Kidney (tissue), 14 donors: ENCODE results near the gene CSDE1. TPM values are rescaled to one million over a fixed set of nuclear protein-coding genes. Genes with fewer than 3 reads are reported as not detected.
"Not testable (repeated sequence)": the region's sequence is repeated elsewhere in the genome, so short reads cannot be mapped to it uniquely, and the experiment has no call there.

ENCODE experiments used
- DNase-seq, 5 donors: peaks; one replicate each; pipeline ENCODE4 v3.0.0-alpha.2; 2013 to 2020
- FAIRE-seq: peaks from 2 replicates; lab custom pipeline; 2012; peaks lifted over from hg19 to GRCh38; lab: Jason Lieb, UNC
- H3K27ac ChIP-seq, 2 donors: one replicate each; pipeline ENCODE4 v1.7.0; 2013; ENCODE audit warnings: low read depth in 2 of 2, low read length in 2 of 2, inconsistent platforms in 1 of 2
- H3K27me3 ChIP-seq: one replicate; pipeline ENCODE4 v1.7.1; 2013; ENCODE audit warnings: low read length, inconsistent platforms; ENCODE audit not compliant: control insufficient read depth, insufficient read depth
- H3K36me3 ChIP-seq, 3 donors: one replicate each; pipeline versions ENCODE4 v1.7.0 to v1.7.1; 2013; ENCODE audit warnings: low read length in 3 of 3, control low read depth in 1 of 3, inconsistent platforms in 1 of 3; ENCODE audit not compliant: insufficient read depth in 3 of 3, control insufficient read depth in 2 of 3
- H3K4me1 ChIP-seq, 3 donors: one replicate each; pipeline versions ENCODE4 v1.7.0 to v1.7.1; 2013; ENCODE audit warnings: low read length in 3 of 3, inconsistent platforms in 1 of 3, low read depth in 1 of 3; ENCODE audit not compliant: control insufficient read depth in 2 of 3, insufficient read depth in 2 of 3
- H3K4me3 ChIP-seq, 3 donors: one replicate each; pipeline versions ENCODE4 v1.7.0 to v1.8.1; 2013; ENCODE audit warnings: low read length in 3 of 3, control low read depth in 1 of 3, inconsistent platforms in 1 of 3
- H3K9ac ChIP-seq, 3 donors: one replicate each; pipeline versions ENCODE4 v1.7.0 to v1.7.1; 2013; ENCODE audit warnings: low read length in 3 of 3, control low read depth in 1 of 3, inconsistent platforms in 1 of 3
- H3K9me3 ChIP-seq, 3 donors: one replicate each; pipeline versions ENCODE4 v1.7.0 to v1.7.1; 2013; ENCODE audit warnings: low read length in 3 of 3, control low read depth in 1 of 3, inconsistent platforms in 1 of 3; ENCODE audit not compliant: control insufficient read depth in 2 of 3, insufficient read depth in 1 of 3
- CTCF ChIP-seq: IDR thresholded peaks from 3 replicates; pipeline ENCODE4 v1.5.1; 2012; ENCODE audit warnings: mild to moderate bottlenecking, moderate library complexity, borderline replicate concordance; ENCODE audit not compliant: insufficient read depth; ENCODE audit errors: extremely low read depth
- intact Hi-C: fragments of 100-400 bp; cut with DNase I; formaldehyde crosslinking; loops from one replicate; pipeline ENCODE4 v1.11.1; 2022
- polyA plus RNA-seq: library from polyadenylated mRNA; stranded (reverse); fragments of 350-450 nt; fragmentation: Illumina TruSeq; extraction: RNeasy Lipid Tissue Mini Kit (QIAGEN cat#74804); gene quantifications from one replicate; pipeline ENCODE4 v1.2.3, GENCODE V29; 2014; ENCODE audit warnings: low read depth, low replicate concordance; ENCODE audit not compliant: insufficient read depth
- total RNA-seq: library from RNA; stranded (reverse); fragmentation: NEBNext Ultra II Directional; extraction: Animal tissue kit (Norgen Biotek cat#: 25700); gene quantifications from one replicate; pipeline ENCODE4 v1.2.1, GENCODE V29; 2021
- donor health status: control.
- donor health status: control.
- donor health status: control.
- donor health status: control.
- donor health status: control.
- donor health status: DM: yes; HTN: yes; CAD: no.
- donor health status: Normal renal cell carcinoma (clear cell type).

Gene CSDE1
- total and polyA plus RNA-seq, 2 donors from 2014 or later = 165 to 486 TPM

GRCh38 chr1:114794038-114794437, 36.3 kb upstream of the CSDE1 start:
- H3K9ac ChIP-seq = no peak overlapping the region
- H3K4me1 ChIP-seq = no peaks in the 10 kb centered on the region
- TF ChIP-seq CTCF = no peak
- H3K36me3 ChIP-seq = no peaks in the 10 kb centered on the region
- no peaks in the 10 kb centered on the region for H3K9me3 ChIP-seq
- H3K27ac ChIP-seq = no peak overlapping the region
- FAIRE-seq (no peak), DNase-seq (no peak)
- intact Hi-C loops = no loop called here
- no peak overlapping the region for H3K4me3 ChIP-seq
- no peaks in the 10 kb centered on the region for H3K27me3 ChIP-seq

GRCh38 chr1:114790581-114790980, 32.8 kb upstream of the CSDE1 start:
- H3K9me3 ChIP-seq = not testable (repeated sequence)

GRCh38 chr1:114786440-114786839, 28.7 kb upstream of the CSDE1 start:
- H3K4me3 ChIP-seq, H3K36me3 ChIP-seq, FAIRE-seq, intact Hi-C loops, H3K9ac ChIP-seq, H3K9me3 ChIP-seq, H3K27me3 ChIP-seq, H3K27ac ChIP-seq, DNase-seq, H3K4me1 ChIP-seq: not testable (repeated sequence)

More at GRCh38 chr1:114790581-114790980, 32.8 kb upstream of the CSDE1 start:
- H3K27me3 ChIP-seq, DNase-seq, H3K4me1 ChIP-seq, H3K27ac ChIP-seq, H3K9ac ChIP-seq, H3K4me3 ChIP-seq, FAIRE-seq, intact Hi-C loops, H3K36me3 ChIP-seq: not testable (repeated sequence)

GRCh38 chr1:114782476-114782875, 24.7 kb upstream of the CSDE1 start:
- DNase-seq = no peak
- peaks cover 0 to 5% (median 0%) of the 10 kb centered on the region in 3 donors for H3K4me1 ChIP-seq
- no peak for TF ChIP-seq CTCF

More at GRCh38 chr1:114782476-114782875, 24.7 kb upstream of the CSDE1 start:
- no peak for FAIRE-seq
- intact Hi-C loops = no loop called here
- Histone ChIP-seq H3K27me3 (no peaks in the 10 kb centered on the region), H3K9ac (no peak overlapping the region), H3K27ac (no peak overlapping the region), H3K4me3 (no peak overlapping the region), H3K9me3 (no peaks in the 10 kb centered on the region), H3K36me3 (peaks cover 3 to 6% (median 5%) of the 10 kb centered on the region in 3 donors)
